Suprapubic skin (tissue), 4 donors: ENCODE results near the gene PRAME.

Experiments used
- EP300 ChIP-seq: sonication (generic); formaldehyde crosslinking; IDR thresholded peaks from one replicate; pipeline ENCODE4 v1.6.1; 2017; ENCODE audit warnings: antibody characterized with exemption
- POLR2A ChIP-seq, 2 donors: fragments of 450-650 bp; IDR thresholded peaks; one replicate each; pipeline ENCODE4 v1.6.1; 2017; ENCODE audit warnings: antibody characterized with exemption in 2 of 2, mild to moderate bottlenecking in 2 of 2, moderate library complexity in 2 of 2
- POLR2AphosphoS5 ChIP-seq, 3 donors: sonication (generic); formaldehyde crosslinking; IDR thresholded peaks; one replicate each; pipeline ENCODE4 v1.6.1; 2017; ENCODE audit warnings: antibody characterized with exemption in 3 of 3
- TF ChIP-seq, protein P1 (sequence below), 2 donors: fragments of 200-600 bp in 1 of 2; fragments of 450-650 bp in 1 of 2; sonication (generic) in 1 of 2; IDR thresholded peaks; one replicate each; pipeline ENCODE4 v1.5.1; 2016 to 2019; ENCODE audit warnings: antibody characterized with exemption in 2 of 2, mild to moderate bottlenecking in 1 of 2, moderate library complexity in 1 of 2

DNA sequence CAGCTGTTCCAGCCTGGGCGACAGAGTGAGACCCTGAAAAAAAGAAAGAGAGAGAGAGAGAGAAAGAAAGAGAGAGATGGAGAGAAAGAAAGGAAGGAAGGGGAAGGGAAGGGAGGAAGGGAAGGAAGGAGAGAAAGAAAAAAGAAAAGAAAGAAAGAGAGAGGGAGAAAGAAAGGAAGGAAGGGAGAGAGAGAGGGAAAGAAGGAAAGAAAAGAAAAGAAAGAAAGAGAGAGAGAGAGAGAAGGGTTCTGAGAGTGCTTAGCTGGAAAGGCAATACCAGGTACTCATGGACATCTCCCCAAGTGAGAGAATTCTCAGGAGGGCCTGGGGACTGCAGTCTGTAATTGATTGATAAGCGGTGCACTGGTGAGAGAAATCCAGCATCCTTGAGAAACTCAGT lies 12.8 kb upstream of the PRAME start:
- TF ChIP-seq, protein P1, sequence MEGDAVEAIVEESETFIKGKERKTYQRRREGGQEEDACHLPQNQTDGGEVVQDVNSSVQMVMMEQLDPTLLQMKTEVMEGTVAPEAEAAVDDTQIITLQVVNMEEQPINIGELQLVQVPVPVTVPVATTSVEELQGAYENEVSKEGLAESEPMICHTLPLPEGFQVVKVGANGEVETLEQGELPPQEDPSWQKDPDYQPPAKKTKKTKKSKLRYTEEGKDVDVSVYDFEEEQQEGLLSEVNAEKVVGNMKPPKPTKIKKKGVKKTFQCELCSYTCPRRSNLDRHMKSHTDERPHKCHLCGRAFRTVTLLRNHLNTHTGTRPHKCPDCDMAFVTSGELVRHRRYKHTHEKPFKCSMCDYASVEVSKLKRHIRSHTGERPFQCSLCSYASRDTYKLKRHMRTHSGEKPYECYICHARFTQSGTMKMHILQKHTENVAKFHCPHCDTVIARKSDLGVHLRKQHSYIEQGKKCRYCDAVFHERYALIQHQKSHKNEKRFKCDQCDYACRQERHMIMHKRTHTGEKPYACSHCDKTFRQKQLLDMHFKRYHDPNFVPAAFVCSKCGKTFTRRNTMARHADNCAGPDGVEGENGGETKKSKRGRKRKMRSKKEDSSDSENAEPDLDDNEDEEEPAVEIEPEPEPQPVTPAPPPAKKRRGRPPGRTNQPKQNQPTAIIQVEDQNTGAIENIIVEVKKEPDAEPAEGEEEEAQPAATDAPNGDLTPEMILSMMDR (IDR thresholded peaks at IDR 0.05), result no peak
- TF ChIP-seq POLR2A (IDR thresholded peaks at IDR 0.05) (no peak), POLR2AphosphoS5 (IDR thresholded peaks at IDR 0.05) (no peak), EP300 (no peak)
